ENCODE results near the gene PRELP. TPM values are rescaled to one million over a fixed set of nuclear protein-coding genes. Genes with fewer than 3 reads are reported as not detected.
A peak's percentile ranks its signal among the peaks of the same experiment; 100 is the strongest.

Gene PRELP
- total and polyA plus RNA-seq, 7 experiments from 2014 or later = not detected

DNA sequence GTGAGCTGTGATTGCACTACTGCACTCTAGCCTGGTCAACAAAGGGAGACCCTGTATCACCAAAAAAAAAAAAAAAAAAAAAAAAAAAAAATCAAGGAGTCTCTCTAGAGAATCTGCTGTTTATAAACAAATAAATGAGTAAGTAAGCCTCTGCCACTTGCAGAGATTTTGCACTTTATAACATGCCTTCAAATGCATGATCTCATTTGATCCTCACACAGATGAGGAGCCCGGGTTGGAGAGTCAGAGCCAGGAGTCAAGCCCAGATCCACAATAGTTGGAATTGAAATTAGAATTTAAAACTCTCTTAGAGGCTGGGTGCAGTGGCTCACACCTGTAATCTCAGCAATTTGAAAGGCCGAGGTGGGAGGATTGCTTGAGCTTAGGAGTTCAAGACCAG, 4.0 kb downstream of the PRELP start:
- POLR2A ChIA-PET = interaction anchor here (0.6 kb wide), 1 partner anchor 202 kb away, joined by 3 read pairs; no protein-coding TSS in a partner anchor
- Mint-ChIP-seq H3K36me3 (no peaks in the 10 kb centered on the region), H3K9me3 (no peaks in the 10 kb centered on the region), H3K27me3 (peaks cover 0 to 23% (median 8%) of the 10 kb centered on the region in 5 donors), H3K4me3 (no peak overlapping the region), H3K4me1 (peaks cover 0 to 12% (median 8%) of the 10 kb centered on the region in 7 donors), H3K27ac (no peak overlapping the region)
- DNase-seq = no peak
- no peak overlapping the region for H3K27ac ChIP-seq (ENCODE audit: low read depth, low read length)
- no peak for ATAC-seq
- no peak overlapping the region for H3K4me3 ChIP-seq (ENCODE audit: low read length)
- no peaks in the 10 kb centered on the region for H3K36me3 ChIP-seq (ENCODE audit: control insufficient read depth in 2 of 3, insufficient read depth in 3 of 3, low read length in 3 of 3)
- H3K27me3 ChIP-seq (ENCODE audit: control insufficient read depth in 2 of 2, insufficient read depth in 2 of 2, low read length in 2 of 2) = no peaks in the 10 kb centered on the region
- H3K9me3 ChIP-seq (ENCODE audit: control insufficient read depth in 2 of 3, low read length in 3 of 3) = no peaks in the 10 kb centered on the region
- intact Hi-C loops (cut with micrococcal nuclease) = no loop called here
- H3K4me1 ChIP-seq (ENCODE audit: control insufficient read depth in 2 of 2, insufficient read depth in 2 of 2, low read length in 2 of 2) = peaks cover 0 to 8% of the 10 kb centered on the region in 2 donors
- CTCF ChIA-PET = interaction anchor here (2.5 kb wide), 1 partner anchor 212 kb away, joined by 7 read pairs; no protein-coding TSS in a partner anchor

DNA sequence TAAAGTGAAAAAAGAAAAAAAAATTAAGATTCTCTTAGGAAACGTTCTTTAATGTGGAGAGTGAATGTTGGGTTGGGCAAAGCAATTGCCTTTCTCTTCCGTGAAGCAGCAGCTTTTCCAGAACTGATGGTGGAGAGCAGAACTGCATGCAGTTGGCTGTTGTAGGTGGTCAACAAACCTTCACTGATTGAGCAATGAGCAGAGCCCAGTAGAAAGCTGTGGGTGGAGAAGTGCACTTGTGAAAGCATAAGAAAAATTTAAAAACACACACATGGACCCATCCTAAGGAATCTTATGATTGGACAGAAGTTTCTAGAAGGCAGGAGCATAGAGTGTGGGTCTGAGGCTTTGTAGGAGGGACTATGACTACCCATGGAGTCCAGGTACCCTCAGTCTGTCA, 4.5 kb downstream of the PRELP start:
- Histone ChIP-seq H3K9me3 (ENCODE audit: control insufficient read depth in 2 of 3, low read length in 3 of 3) (no peaks in the 10 kb centered on the region), H3K36me3 (ENCODE audit: control insufficient read depth in 2 of 3, insufficient read depth in 3 of 3, low read length in 3 of 3) (no peaks in the 10 kb centered on the region), H3K27me3 (ENCODE audit: control insufficient read depth in 2 of 2, insufficient read depth in 2 of 2, low read length in 2 of 2) (no peaks in the 10 kb centered on the region), H3K27ac (ENCODE audit: low read depth, low read length) (no peak overlapping the region), H3K4me3 (ENCODE audit: low read length) (no peak overlapping the region), H3K4me1 (ENCODE audit: control insufficient read depth in 2 of 2, insufficient read depth in 2 of 2, low read length in 2 of 2) (peaks cover 0 to 8% of the 10 kb centered on the region in 2 donors)
- no peak for DNase-seq
- H3K4me3 Mint-ChIP-seq = no peak overlapping the region
- H3K36me3 Mint-ChIP-seq = no peaks in the 10 kb centered on the region
- intact Hi-C loops (cut with micrococcal nuclease) = no loop called here
- peaks cover 0 to 18% (median 8%) of the 10 kb centered on the region in 5 donors for H3K27me3 Mint-ChIP-seq
- no peak overlapping the region for H3K27ac Mint-ChIP-seq
- H3K4me1 Mint-ChIP-seq = peaks cover 0 to 12% (median 8%) of the 10 kb centered on the region in 7 donors
- CTCF ChIA-PET = interaction anchor here (2.5 kb wide), 1 partner anchor 213 kb away, joined by 7 read pairs; no protein-coding TSS in a partner anchor
- POLR2A ChIA-PET = no interaction called here
- no peaks in the 10 kb centered on the region for H3K9me3 Mint-ChIP-seq
- ATAC-seq = no peak

- H3K27me3 ChIP-seq (ENCODE audit: control insufficient read depth in 2 of 2, insufficient read depth in 2 of 2, low read length in 2 of 2) = no peaks in the 10 kb centered on the region
- ChIA-PET POLR2A (no interaction called here), CTCF (interaction anchor here (2.5 kb wide), 1 partner anchor 213 kb away, joined by 7 read pairs; no protein-coding TSS in a partner anchor)
- ATAC-seq (peak; percentile 63), DNase-seq (peak in 4 of 9 donors; percentile 12 to 17 (median 15))
- peaks cover 0 to 8% of the 10 kb centered on the region in 2 donors for H3K4me1 ChIP-seq (ENCODE audit: control insufficient read depth in 2 of 2, insufficient read depth in 2 of 2, low read length in 2 of 2)
- H3K36me3 Mint-ChIP-seq = no peaks in the 10 kb centered on the region
- no peaks in the 10 kb centered on the region for H3K36me3 ChIP-seq (ENCODE audit: control insufficient read depth in 2 of 3, insufficient read depth in 3 of 3, low read length in 3 of 3)
- peaks cover 0 to 12% (median 8%) of the 10 kb centered on the region in 7 donors for H3K4me1 Mint-ChIP-seq
- no peaks in the 10 kb centered on the region for H3K9me3 Mint-ChIP-seq
- H3K27ac Mint-ChIP-seq = peak overlapping the region in 1 of 9 donors; percentile 59
- no peak overlapping the region for H3K27ac ChIP-seq (ENCODE audit: low read depth, low read length)
- intact Hi-C loops (cut with micrococcal nuclease) = no loop called here
- H3K9me3 ChIP-seq (ENCODE audit: control insufficient read depth in 2 of 3, low read length in 3 of 3) = no peaks in the 10 kb centered on the region
- no peak overlapping the region for H3K4me3 ChIP-seq (ENCODE audit: low read length)
- H3K4me3 Mint-ChIP-seq = no peak overlapping the region
- H3K27me3 Mint-ChIP-seq = peaks cover 0 to 17% (median 8%) of the 10 kb centered on the region in 5 donors
These were observed 5.0 kb downstream of the PRELP start for GRCh38 chr1:203480525-203481084.

DNA sequence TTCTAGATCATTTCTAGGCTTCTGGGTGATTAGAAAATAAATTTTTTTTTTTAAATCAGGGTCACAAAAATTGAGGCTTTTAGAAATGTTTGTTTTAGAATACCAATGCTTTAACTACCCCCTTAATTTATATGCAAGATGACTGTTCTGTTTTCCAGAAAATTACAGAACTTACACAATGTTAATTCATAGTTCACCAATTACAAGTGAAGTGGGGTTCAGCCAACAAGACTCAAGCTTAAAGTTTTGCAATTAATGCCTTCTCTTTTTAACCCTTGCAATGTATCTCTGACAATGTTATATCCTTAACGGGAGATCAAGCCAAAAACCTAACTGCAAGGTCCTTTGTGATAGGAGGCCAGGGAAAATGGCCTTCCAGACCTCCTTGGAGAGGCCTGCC, 5.6 kb downstream of the PRELP start:
- ChIA-PET CTCF (interaction anchor here (2.5 kb wide), 1 partner anchor 214 kb away, joined by 7 read pairs; no protein-coding TSS in a partner anchor), POLR2A (no interaction called here)
- no peaks in the 10 kb centered on the region for H3K36me3 ChIP-seq (ENCODE audit: control insufficient read depth in 2 of 3, insufficient read depth in 3 of 3, low read length in 3 of 3)
- no peak for DNase-seq
- no peaks in the 10 kb centered on the region for H3K9me3 Mint-ChIP-seq
- H3K4me3 ChIP-seq (ENCODE audit: low read length) = no peak overlapping the region
- no peak overlapping the region for H3K27ac ChIP-seq (ENCODE audit: low read depth, low read length)
- H3K9me3 ChIP-seq (ENCODE audit: control insufficient read depth in 2 of 3, low read length in 3 of 3) = no peaks in the 10 kb centered on the region
- peaks cover 0 to 12% (median 8%) of the 10 kb centered on the region in 7 donors for H3K4me1 Mint-ChIP-seq
- peak overlapping the region in 1 of 9 donors; percentile 34 for H3K27ac Mint-ChIP-seq
- H3K4me3 Mint-ChIP-seq = no peak overlapping the region
- no peaks in the 10 kb centered on the region for H3K27me3 ChIP-seq (ENCODE audit: control insufficient read depth in 2 of 2, insufficient read depth in 2 of 2, low read length in 2 of 2)
- no peak for ATAC-seq
- no peaks in the 10 kb centered on the region for H3K36me3 Mint-ChIP-seq
- intact Hi-C loops (cut with micrococcal nuclease) = no loop called here
- H3K4me1 ChIP-seq (ENCODE audit: control insufficient read depth in 2 of 2, insufficient read depth in 2 of 2, low read length in 2 of 2) = peaks cover 0 to 8% of the 10 kb centered on the region in 2 donors
- H3K27me3 Mint-ChIP-seq = peaks cover 0 to 11% (median 2%) of the 10 kb centered on the region in 5 donors

DNA sequence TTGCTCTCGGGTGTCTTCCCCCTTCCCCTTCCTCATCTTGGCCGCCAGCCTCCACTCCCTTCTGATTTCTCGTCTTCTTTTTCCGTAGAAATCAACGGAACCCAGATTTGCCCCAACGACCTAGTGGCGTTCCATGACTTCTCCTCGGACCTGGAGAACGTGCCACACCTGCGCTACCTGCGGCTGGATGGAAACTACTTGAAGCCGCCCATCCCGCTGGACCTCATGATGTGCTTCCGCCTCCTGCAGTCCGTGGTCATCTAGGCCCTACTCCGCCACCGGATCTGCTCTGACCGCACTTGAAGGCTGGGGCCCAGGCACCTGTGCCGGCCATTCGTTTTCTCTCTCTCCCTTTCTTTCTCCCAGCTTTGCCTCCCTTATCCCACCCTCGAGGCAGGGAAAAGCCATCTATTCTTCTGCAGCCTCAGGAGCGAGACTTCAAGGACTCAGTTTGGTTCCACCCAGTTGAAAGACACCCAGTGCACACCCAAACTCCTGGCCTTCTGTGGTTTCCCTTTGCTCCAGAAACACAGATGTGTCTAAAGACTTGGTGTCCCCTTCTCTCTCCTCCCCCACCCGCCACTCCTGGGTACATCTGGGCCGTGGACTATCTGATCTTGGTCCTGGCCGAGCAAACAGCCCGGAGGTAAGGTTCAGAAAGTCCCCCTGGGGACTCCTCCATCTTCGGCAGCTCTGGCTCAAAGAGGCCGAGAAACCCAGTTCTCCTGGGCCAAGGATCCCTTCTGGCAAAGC, 11.2 kb downstream of the PRELP start:
- Histone ChIP-seq H3K9me3 (ENCODE audit: control insufficient read depth in 2 of 3, low read length in 3 of 3) (no peaks in the 10 kb centered on the region), H3K36me3 (ENCODE audit: control insufficient read depth in 2 of 3, insufficient read depth in 3 of 3, low read length in 3 of 3) (no peaks in the 10 kb centered on the region), H3K27ac (ENCODE audit: low read depth, low read length) (no peak overlapping the region), H3K4me1 (ENCODE audit: control insufficient read depth in 2 of 2, insufficient read depth in 2 of 2, low read length in 2 of 2) (peaks cover 7 to 9% of the 10 kb centered on the region in 2 donors), H3K4me3 (ENCODE audit: low read length) (no peak overlapping the region), H3K27me3 (ENCODE audit: control insufficient read depth in 2 of 2, insufficient read depth in 2 of 2, low read length in 2 of 2) (no peaks in the 10 kb centered on the region)
- Mint-ChIP-seq H3K4me3 (peak overlapping the region; percentile 58 to 84 (median 79)), H3K27ac (peak overlapping the region; percentile 9 to 80 (median 72)), H3K4me1 (peaks cover 0 to 20% (median 5%) of the 10 kb centered on the region in 7 donors), H3K27me3 (peaks cover 0 to 5% (median 0%) of the 10 kb centered on the region in 5 donors), H3K36me3 (no peaks in the 10 kb centered on the region), H3K9me3 (no peaks in the 10 kb centered on the region)
- ChIA-PET CTCF (interaction anchor here (1.5 to 12.4 kb wide), 4 partner anchors 134 to 219 kb away, joined by 3 to 201 read pairs (median 27); no protein-coding TSS in a partner anchor), POLR2A (interaction anchor here (1.3 kb wide), 1 partner anchor 219 kb away, joined by 6 read pairs; no protein-coding TSS in a partner anchor)
- peak in 1 of 9 donors; percentile 5 for DNase-seq
- ATAC-seq = no peak
- intact Hi-C loops (cut with micrococcal nuclease) = loop anchor here (1.0 to 5.0 kb wide), 4 partner anchors 146 to 449 kb away; no protein-coding TSS in a partner anchor

DNA sequence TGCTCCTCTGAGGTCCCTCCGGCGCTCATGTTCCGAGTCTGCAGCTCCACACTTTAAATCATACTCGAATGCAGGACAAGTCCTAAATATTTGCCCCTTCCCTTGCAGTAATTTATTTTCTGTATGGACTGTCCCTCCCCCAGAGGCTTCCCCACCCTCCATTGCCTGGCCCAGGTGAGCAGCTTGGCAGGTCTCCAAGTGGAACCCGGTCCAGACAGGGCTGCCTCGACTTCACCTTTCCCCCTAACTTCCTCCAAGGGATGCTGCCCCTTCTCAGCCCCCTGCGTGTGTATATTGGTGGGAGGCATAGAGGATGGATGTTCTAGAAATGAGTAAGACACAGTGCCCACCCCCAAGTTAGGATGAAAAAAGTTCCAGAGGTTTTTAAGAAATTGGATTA, 12.9 kb downstream of the PRELP start:
- POLR2A ChIA-PET = interaction anchor here (0.7 to 2.8 kb wide), 3 partner anchors 138 to 221 kb away, joined by 4 to 16 read pairs (median 4); partner anchors contain the start of gene ATP2B4

More for the DNA sequence above, 12.9 kb downstream of the PRELP start:
- intact Hi-C loops (cut with micrococcal nuclease) = loop anchor here in 1 of 2 donors (5.0 kb wide), 1 partner anchor 451 kb away; no protein-coding TSS in a partner anchor
- DNase-seq = no peak
- H3K27me3 Mint-ChIP-seq = peaks cover 0 to 10% (median 0%) of the 10 kb centered on the region in 5 donors
- no peaks in the 10 kb centered on the region for H3K9me3 Mint-ChIP-seq
- H3K36me3 Mint-ChIP-seq = no peaks in the 10 kb centered on the region
- peaks cover 7 to 9% of the 10 kb centered on the region in 2 donors for H3K4me1 ChIP-seq (ENCODE audit: control insufficient read depth in 2 of 2, insufficient read depth in 2 of 2, low read length in 2 of 2)
- H3K27me3 ChIP-seq (ENCODE audit: control insufficient read depth in 2 of 2, insufficient read depth in 2 of 2, low read length in 2 of 2) = no peaks in the 10 kb centered on the region
- no peak overlapping the region for H3K4me3 ChIP-seq (ENCODE audit: low read length)
- H3K4me1 Mint-ChIP-seq = peaks cover 0 to 20% (median 7%) of the 10 kb centered on the region in 7 donors
- CTCF ChIA-PET = interaction anchor here (0.7 to 12.4 kb wide), 16 partner anchors 10 to 449 kb away, joined by 3 to 201 read pairs (median 4); partner anchors contain the start of genes ATP2B4, LAX1 and PRELP
- no peaks in the 10 kb centered on the region for H3K9me3 ChIP-seq (ENCODE audit: control insufficient read depth in 2 of 3, low read length in 3 of 3)
- no peak overlapping the region for H3K27ac ChIP-seq (ENCODE audit: low read depth, low read length)
- peak overlapping the region in 2 of 10 donors; percentile 43 to 57 for H3K4me3 Mint-ChIP-seq
- H3K27ac Mint-ChIP-seq = no peak overlapping the region
- ATAC-seq = no peak
- H3K36me3 ChIP-seq (ENCODE audit: control insufficient read depth in 2 of 3, insufficient read depth in 3 of 3, low read length in 3 of 3) = no peaks in the 10 kb centered on the region

Data from naive thymus-derived CD4-positive, alpha-beta T cell (primary cell).